ENCODE measurements around the gene TP63. TPM values are rescaled to one million over a fixed set of nuclear protein-coding genes. Genes with fewer than 3 reads are reported as not detected.
A peak's percentile ranks its signal among the peaks of the same experiment; 100 is the strongest.

TP63 gene
- total RNA-seq, 1 experiment from 2014 or later: 41.9 TPM

- no peak overlapping the region for H3K4me3 Mint-ChIP-seq (ENCODE audit: unreplicated experiment)
- no peaks in the 10 kb centered on the region for H3K27me3 Mint-ChIP-seq (ENCODE audit: insufficient read depth, unreplicated experiment)
- ChIA-PET POLR2A (interaction anchor here (0.6 to 2.0 kb wide), 9 partner anchors 9 to 393 kb away, joined by 3 to 6 read pairs (median 3); no protein-coding TSS in a partner anchor), CTCF (interaction anchor here (0.7 kb wide), 1 partner anchor 126 kb away, joined by 4 read pairs; no protein-coding TSS in a partner anchor)
- H3K4me1 Mint-ChIP-seq (ENCODE audit: insufficient read depth, unreplicated experiment): peaks cover 10% of the 10 kb centered on the region
- no peak overlapping the region for H3K27ac Mint-ChIP-seq (ENCODE audit: low read depth, unreplicated experiment)
- no peaks in the 10 kb centered on the region for H3K9me3 Mint-ChIP-seq (ENCODE audit: unreplicated experiment)
- intact Hi-C loops (cut with micrococcal nuclease): no loop called here
- TF ChIP-seq, protein P1, sequence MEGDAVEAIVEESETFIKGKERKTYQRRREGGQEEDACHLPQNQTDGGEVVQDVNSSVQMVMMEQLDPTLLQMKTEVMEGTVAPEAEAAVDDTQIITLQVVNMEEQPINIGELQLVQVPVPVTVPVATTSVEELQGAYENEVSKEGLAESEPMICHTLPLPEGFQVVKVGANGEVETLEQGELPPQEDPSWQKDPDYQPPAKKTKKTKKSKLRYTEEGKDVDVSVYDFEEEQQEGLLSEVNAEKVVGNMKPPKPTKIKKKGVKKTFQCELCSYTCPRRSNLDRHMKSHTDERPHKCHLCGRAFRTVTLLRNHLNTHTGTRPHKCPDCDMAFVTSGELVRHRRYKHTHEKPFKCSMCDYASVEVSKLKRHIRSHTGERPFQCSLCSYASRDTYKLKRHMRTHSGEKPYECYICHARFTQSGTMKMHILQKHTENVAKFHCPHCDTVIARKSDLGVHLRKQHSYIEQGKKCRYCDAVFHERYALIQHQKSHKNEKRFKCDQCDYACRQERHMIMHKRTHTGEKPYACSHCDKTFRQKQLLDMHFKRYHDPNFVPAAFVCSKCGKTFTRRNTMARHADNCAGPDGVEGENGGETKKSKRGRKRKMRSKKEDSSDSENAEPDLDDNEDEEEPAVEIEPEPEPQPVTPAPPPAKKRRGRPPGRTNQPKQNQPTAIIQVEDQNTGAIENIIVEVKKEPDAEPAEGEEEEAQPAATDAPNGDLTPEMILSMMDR (IDR thresholded peaks at IDR 0.05; ENCODE audit: unreplicated experiment): no peak
- BruUV-seq (replicated peaks): no TSS peak
- peaks cover 3% of the 10 kb centered on the region for H3K36me3 Mint-ChIP-seq (ENCODE audit: insufficient read depth, unreplicated experiment)
- peak; percentile 26 for DNase-seq (ENCODE audit: unreplicated experiment)
These were observed 125.4 kb downstream of the TP63 start for GRCh38 chr3:189756582-189757078.

DNA sequence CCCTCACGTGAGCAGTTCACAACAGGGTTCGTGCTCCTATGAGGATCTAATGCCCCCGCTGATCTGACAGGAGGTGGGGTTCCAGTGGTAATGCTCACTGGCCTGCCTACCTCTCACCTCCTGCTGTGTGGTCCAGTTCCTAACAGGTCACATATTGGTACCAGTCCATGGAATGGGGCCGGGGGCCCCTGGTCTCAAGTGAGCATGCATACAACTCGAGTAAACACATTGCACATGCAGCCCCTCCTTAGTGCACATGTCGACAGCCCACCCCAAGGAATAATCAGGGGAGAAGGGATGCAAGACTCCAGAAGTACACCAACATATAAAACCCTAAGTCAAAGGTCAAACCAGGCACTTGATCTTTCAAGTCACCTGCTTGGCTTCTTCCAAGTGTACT lies 127.0 kb downstream of the TP63 start:
- Mint-ChIP-seq H3K9me3 (ENCODE audit: unreplicated experiment) (no peaks in the 10 kb centered on the region), H3K27me3 (ENCODE audit: insufficient read depth, unreplicated experiment) (no peaks in the 10 kb centered on the region), H3K4me3 (ENCODE audit: unreplicated experiment) (no peak overlapping the region), H3K36me3 (ENCODE audit: insufficient read depth, unreplicated experiment) (peaks cover 5% of the 10 kb centered on the region), H3K4me1 (ENCODE audit: insufficient read depth, unreplicated experiment) (peaks cover 10% of the 10 kb centered on the region), H3K27ac (ENCODE audit: low read depth, unreplicated experiment) (no peak overlapping the region)
- ChIA-PET CTCF (no interaction called here), POLR2A (interaction anchor here (1.9 kb wide), 1 partner anchor 46 kb away, joined by 4 read pairs; no protein-coding TSS in a partner anchor)
- TF ChIP-seq, protein P1 (IDR thresholded peaks at IDR 0.05; ENCODE audit: unreplicated experiment): no peak
- BruUV-seq (replicated peaks): no TSS peak
- DNase-seq (ENCODE audit: unreplicated experiment): no peak
- intact Hi-C loops (cut with micrococcal nuclease): no loop called here

GRCh38 chr3:189766416-189766815 lies 135.2 kb downstream of the TP63 start:
- H3K27ac Mint-ChIP-seq (ENCODE audit: low read depth, unreplicated experiment): peak overlapping the region; percentile 50
- TF ChIP-seq, protein P1 (IDR thresholded peaks at IDR 0.05; ENCODE audit: unreplicated experiment): no peak
- POLR2A ChIA-PET: interaction anchor here (1.0 to 1.7 kb wide), 3 partner anchors 10 to 268 kb away, joined by 3 to 7 read pairs (median 3); no protein-coding TSS in a partner anchor
- CTCF ChIA-PET: no interaction called here
- H3K9me3 Mint-ChIP-seq (ENCODE audit: unreplicated experiment): no peaks in the 10 kb centered on the region
- peaks cover 8% of the 10 kb centered on the region for H3K4me1 Mint-ChIP-seq (ENCODE audit: insufficient read depth, unreplicated experiment)
- H3K4me3 Mint-ChIP-seq (ENCODE audit: unreplicated experiment): no peak overlapping the region
- H3K36me3 Mint-ChIP-seq (ENCODE audit: insufficient read depth, unreplicated experiment): peaks cover 5% of the 10 kb centered on the region
- intact Hi-C loops (cut with micrococcal nuclease): no loop called here
- no peak for DNase-seq (ENCODE audit: unreplicated experiment)
- BruUV-seq (replicated peaks): no TSS peak
- no peaks in the 10 kb centered on the region for H3K27me3 Mint-ChIP-seq (ENCODE audit: insufficient read depth, unreplicated experiment)

- TF ChIP-seq, protein P1 (IDR thresholded peaks at IDR 0.05; ENCODE audit: unreplicated experiment): no peak
- no peaks in the 10 kb centered on the region for H3K27me3 Mint-ChIP-seq (ENCODE audit: insufficient read depth, unreplicated experiment)
- no peak overlapping the region for H3K4me3 Mint-ChIP-seq (ENCODE audit: unreplicated experiment)
- H3K36me3 Mint-ChIP-seq (ENCODE audit: insufficient read depth, unreplicated experiment): no peaks in the 10 kb centered on the region
- H3K9me3 Mint-ChIP-seq (ENCODE audit: unreplicated experiment): no peaks in the 10 kb centered on the region
- BruUV-seq (replicated peaks): no TSS peak
- intact Hi-C loops (cut with micrococcal nuclease): no loop called here
- POLR2A ChIA-PET: interaction anchor here (0.8 to 2.1 kb wide), 6 partner anchors 8 to 72 kb away, joined by 4 to 7 read pairs (median 6); no protein-coding TSS in a partner anchor
- no peak for DNase-seq (ENCODE audit: unreplicated experiment)
- CTCF ChIA-PET: interaction anchor here (0.9 to 1.7 kb wide), 2 partner anchors 55 to 177 kb away, joined by 4 to 7 read pairs; no protein-coding TSS in a partner anchor
- no peak overlapping the region for H3K27ac Mint-ChIP-seq (ENCODE audit: low read depth, unreplicated experiment)
- peaks cover 17% of the 10 kb centered on the region for H3K4me1 Mint-ChIP-seq (ENCODE audit: insufficient read depth, unreplicated experiment)
These were observed 140.8 kb downstream of the TP63 start for GRCh38 chr3:189771842-189772450.
